HepG2 (cell line): ENCODE results near the gene CCL8.

Source experiments
- MED1 ChIP-seq: sonication (generic); formaldehyde crosslinking; IDR thresholded peaks from 2 replicates; pipeline ENCODE4 v1.4.0; 2020; ENCODE audit warnings: missing genetic modification reagents
- TAF1 ChIP-seq: sonication (generic); formaldehyde crosslinking; IDR thresholded peaks from 2 replicates; pipeline ENCODE4 v1.4.0; 2020; ENCODE audit warnings: missing genetic modification reagents
- ZNF274 ChIP-seq: sonication (generic); formaldehyde crosslinking; IDR thresholded peaks from 2 replicates; pipeline ENCODE4 v1.5.1; 2020; ENCODE audit warnings: mild to moderate bottlenecking, missing genetic modification reagents
- ZNF577 ChIP-seq: sonication (generic); formaldehyde crosslinking; IDR thresholded peaks from 2 replicates; pipeline ENCODE4 v1.4.0; 2020; ENCODE audit warnings: mild to moderate bottlenecking, low read depth, missing genetic modification reagents, borderline replicate concordance

GRCh38 chr17:34305061-34305460, 14.2 kb upstream of the CCL8 start:
- TF ChIP-seq ZNF274 (CRISPR knock-in tag) (no peak), ZNF577 (CRISPR knock-in tag) (no peak), MED1 (CRISPR knock-in tag) (no peak), TAF1 (CRISPR knock-in tag) (no peak)
